Cerebellar nuclear complex (tissue), 1 donor: ENCODE data around the gene GSTM5.
"Not testable (repeated sequence)": the region's sequence is repeated elsewhere in the genome, so short reads cannot be mapped to it uniquely, and the experiment has no call there.

Experiments used
- DNase-seq, 2 experiments: peaks; one replicate each; lab custom pipeline; 2025; lab: John Stamatoyannopoulos, UW

The GSTM5 gene

GRCh38 chr1:109728870-109729269 lies 16.8 kb downstream of the GSTM5 start:
- no peak for DNase-seq

- no peak for DNase-seq
Measured at GRCh38 chr1:109730666-109731065, 18.6 kb downstream of the GSTM5 start.

GRCh38 chr1:109732390-109732881 lies 20.4 kb downstream of the GSTM5 start:
- no peak for DNase-seq

- DNase-seq = no peak
Measured at GRCh38 chr1:109733236-109733870, 21.3 kb downstream of the GSTM5 start.

GRCh38 chr1:109739738-109740614 lies 27.9 kb downstream of the GSTM5 start:
- peak in 1 of 2 experiments; percentile 52 for DNase-seq

- no peak for DNase-seq
Measured at GRCh38 chr1:109740615-109741373, 28.7 kb downstream of the GSTM5 start, which contains the start of gene GSTM3. TSS of gene GSTM3 (minus strand) at chr1:109741038. CDS start at chr1:109740287, 751 bp downstream.

- DNase-seq = not testable (repeated sequence)
Measured at GRCh38 chr1:109748311-109748710, 36.3 kb downstream of the GSTM5 start.

GRCh38 chr1:109749221-109749620 lies 37.2 kb downstream of the GSTM5 start:
- DNase-seq = no peak

- no peak for DNase-seq
Measured at GRCh38 chr1:109750241-109750882, 38.3 kb downstream of the GSTM5 start.

- DNase-seq = no peak
Measured at GRCh38 chr1:109750920-109751319, 38.9 kb downstream of the GSTM5 start.

GRCh38 chr1:109751531-109752260 lies 39.6 kb downstream of the GSTM5 start:
- DNase-seq = no peak

- DNase-seq = no peak
Measured at GRCh38 chr1:109754738-109755137, 42.7 kb downstream of the GSTM5 start.

- not testable (repeated sequence) for DNase-seq
Measured at GRCh38 chr1:109756325-109756724, 44.3 kb downstream of the GSTM5 start.

- no peak for DNase-seq
Measured at GRCh38 chr1:109756848-109757521, 44.9 kb downstream of the GSTM5 start.

- DNase-seq = no peak
Measured at GRCh38 chr1:109757936-109758786, 46.1 kb downstream of the GSTM5 start.

- no peak for DNase-seq
Measured at GRCh38 chr1:109759513-109760334, 47.7 kb downstream of the GSTM5 start.

- no peak for DNase-seq
Measured at GRCh38 chr1:109760581-109761226, 48.7 kb downstream of the GSTM5 start.
